CD4-positive, alpha-beta T cell treated with Interleukin-1 beta for 1 hour (primary cell): Measurements from ENCODE around the gene JAG1.
"Not testable (repeated sequence)": the region's sequence is repeated elsewhere in the genome, so short reads cannot be mapped to it uniquely, and the experiment has no call there.

Experiments used
- DNase-seq, 2 donors: peaks; one replicate each; pipeline ENCODE4 v3.0.0-alpha.2; 2020 to 2022

JAG1 gene

DNA sequence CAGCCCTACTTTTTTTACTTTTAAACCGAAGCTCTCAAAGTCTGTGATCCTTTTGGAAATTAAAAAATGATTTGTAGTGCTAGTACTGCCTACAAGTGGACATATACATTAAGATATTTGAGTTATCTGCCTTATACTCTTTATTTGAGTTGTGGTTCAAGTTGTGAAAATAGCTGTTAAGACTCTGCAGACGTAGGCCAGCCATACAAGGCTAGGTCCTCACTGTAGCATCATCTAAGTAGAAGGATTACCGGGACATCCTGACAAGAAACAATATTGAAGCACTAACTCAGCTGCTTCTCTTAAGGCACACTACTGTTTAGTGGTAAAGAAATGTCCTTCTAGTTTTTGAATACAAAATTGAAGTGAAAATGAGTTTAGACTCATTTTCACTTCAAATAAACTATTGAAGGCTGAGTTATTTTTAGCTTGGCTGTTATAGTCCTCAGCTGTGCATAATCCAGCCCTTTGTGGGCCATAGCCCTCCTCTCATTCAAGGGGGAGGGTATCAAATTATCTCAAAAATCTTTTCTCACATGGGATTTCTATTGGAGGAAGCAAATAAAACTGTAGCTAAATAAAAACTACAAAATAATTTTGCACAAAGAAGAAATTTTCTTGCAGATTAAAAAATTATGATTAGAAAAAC is 68.1 kb downstream of the JAG1 start:
- no peak for DNase-seq

DNA sequence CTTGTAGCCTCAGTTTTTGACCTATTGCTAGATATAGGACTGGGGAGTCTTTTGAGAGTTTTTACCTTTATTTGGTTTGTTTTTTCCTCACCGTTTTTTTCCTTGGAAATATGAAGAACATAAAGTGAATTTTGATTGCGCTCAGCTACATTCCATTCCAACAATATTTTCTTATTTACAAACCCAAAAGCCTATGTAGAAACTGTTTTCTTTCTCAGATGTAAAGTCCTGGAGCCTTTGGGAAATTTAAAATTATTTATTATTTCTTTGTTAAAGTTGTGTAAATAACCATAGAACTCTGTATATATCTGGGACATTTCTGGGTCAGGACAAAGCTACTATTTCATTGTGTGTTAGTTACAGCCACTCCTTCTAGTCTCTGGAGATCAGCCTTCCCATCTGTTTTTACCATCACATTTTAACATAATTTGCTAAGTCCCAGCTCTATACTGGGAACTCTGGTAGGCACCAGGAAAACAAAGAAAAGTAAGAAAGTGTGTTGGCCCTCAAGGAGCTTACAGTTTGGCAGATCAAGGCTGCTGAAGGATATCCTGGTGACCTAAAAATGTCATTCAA is 68.8 kb downstream of the JAG1 start:
- DNase-seq: no peak

DNA sequence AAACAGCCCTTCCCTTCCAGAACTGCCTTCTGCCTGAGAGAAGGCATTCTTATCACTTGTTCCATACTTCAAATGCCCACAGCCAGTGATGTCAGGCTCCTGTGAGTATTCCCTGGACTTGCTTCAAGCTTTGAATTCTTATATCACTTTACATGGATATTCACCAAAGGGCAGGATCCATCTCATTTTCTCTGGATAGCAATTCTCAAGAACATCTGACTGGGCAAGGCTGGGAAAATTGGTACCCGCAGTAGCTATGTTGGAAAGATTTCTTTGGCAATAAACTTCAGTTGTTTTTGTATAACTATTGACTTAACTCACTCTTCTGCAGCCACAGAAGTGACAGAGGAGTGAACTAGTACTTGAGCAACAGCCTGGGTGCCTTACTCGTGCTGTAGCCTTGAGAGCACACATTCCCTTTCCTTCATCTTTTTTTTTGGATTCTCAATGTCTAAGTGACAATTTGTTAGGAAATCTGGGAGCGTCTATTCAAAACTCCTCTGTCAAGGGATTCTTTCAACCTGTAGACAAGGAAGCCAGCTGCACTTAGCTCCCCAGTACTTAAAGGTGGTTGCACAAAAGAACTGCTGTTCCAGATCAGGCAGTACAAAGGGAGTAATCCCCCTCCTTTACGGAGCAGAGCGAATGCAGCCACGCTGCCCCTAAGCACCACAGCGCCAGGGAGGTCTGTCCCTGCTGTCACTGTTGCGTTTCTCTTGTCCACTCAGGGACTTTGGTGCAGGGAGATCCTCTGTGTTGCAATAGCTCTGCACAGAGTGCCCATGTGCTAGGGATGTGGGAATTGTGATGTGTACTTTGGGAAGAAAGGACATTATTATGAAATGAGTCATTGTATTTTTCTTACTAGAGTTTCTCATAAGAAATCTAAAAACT is 69.6 kb downstream of the JAG1 start:
- no peak for DNase-seq

DNA sequence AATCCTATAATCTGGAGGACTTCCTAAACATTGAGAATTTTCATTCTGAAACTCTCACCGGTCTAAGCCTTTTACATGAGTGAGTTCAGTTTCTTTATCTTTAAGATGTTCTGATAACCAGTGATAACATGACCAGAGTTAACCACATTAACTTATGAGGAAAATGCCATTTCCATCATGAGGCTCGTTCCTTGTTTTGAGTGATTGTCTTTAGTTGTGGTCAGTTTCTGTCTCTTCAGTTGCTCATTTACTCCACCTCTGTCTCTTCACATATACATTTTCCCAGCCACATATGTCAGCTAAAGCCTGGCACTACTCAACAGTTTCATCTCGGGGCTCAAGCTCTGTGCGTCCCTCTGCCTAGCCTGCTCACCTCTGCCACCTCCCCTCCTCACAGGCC is 70.4 kb downstream of the JAG1 start:
- DNase-seq: no peak

DNA sequence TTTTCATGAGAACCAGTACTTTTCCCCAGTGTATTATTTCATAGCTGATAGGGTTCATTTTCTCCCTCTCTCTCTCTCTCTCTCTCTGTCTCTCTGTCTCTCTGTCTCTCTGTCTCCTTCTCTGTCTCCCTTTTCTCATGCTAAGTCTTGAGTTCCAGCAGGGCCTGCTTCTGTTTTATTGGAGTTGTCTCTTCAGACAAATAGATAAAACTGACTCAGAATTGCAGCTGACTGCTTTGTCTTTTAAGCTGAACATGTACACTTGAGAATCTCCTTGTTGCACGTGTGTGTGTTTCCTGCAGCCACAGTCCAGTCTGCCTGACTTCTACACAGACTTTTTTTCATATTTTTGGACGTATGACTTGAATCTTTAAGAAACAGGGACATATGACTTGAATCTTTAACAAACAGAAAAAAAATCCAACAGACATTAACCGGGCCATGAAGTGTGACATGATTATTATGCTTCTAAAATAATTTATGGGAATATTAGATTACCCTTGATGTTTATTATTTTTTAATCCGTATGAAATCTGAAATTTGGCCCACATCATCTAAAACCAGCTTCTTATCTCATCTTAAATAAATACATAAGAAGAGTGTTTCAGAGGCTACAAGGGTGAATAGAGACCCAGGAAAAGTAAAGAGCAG is 71.5 kb downstream of the JAG1 start:
- no peak for DNase-seq

DNA sequence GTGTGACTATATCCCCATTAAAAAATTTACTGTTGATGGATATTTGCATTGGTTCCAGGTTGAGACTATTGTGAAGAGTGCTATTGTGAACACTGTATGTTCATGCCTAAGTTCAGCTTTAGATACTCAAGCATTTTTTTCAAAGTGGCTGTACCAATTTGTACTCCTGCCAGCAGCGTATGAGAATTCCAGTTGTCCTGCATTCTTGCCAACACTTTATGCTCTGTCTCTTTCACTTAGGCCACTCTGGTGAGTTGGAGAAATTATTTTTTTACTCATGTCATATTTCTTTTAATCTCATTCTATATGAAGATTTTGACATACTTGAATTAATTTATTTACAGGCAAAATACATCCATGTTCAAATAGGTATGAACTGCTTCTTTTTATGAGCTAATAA is 76.2 kb downstream of the JAG1 start:
- no peak for DNase-seq

DNA sequence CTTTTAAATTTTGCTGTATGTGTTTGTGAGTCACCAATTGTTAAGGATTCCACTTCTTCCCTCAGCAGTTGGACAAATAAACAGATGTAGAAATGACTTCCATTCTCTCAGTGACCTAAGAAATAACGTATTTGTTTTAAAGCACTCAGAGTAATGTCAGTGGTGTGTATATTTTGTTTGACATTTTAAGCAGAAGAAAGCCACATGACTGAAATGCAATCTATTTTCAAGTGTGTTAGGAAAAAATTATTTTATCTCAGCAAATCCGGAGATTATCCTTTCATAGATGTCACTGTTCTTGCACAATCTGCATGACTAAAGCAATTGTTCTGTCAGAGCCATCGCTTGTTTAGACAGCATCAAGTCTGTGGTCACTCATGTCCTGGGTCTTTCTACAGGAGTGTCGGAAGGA is 77.1 kb downstream of the JAG1 start:
- DNase-seq: no peak

DNA sequence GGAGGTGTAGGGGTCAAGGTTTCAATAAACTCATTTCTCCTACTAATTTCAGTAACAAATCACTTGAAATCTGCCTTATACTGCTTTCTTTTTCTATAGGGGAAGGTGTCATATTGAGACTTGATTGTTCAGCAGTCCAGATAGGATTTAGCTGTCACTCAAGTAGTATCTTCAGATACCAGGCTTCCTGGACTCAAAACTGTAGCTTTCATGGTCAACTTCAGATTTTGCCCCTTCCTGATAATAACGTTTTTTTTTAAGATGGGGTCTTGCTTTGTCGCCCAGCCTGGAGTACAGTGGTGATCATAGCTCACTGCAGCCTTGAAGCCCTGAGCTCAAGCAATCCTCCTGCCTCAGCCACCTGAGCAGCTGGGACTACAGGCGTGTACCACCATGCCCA is 77.8 kb downstream of the JAG1 start:
- DNase-seq: no peak

DNA sequence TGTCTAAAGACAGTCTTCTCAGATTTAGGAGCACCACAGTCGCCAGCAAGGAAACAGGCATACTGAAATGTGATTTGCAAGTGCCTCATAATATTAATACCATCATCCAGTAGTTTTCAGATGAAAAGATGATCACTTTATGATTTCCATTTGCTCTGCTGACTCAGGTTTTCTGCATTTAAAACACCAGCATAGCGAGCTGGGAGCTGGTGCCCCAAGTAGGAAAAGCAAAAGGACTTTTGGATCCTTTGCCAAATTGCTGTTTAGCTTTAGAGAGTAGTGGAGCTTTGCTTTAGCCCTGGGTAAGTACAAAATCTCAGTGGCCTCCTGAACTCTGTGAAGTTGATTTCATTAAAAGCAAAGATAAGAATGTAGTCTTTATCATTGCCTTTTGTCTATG is 78.5 kb downstream of the JAG1 start:
- DNase-seq: no peak

DNA sequence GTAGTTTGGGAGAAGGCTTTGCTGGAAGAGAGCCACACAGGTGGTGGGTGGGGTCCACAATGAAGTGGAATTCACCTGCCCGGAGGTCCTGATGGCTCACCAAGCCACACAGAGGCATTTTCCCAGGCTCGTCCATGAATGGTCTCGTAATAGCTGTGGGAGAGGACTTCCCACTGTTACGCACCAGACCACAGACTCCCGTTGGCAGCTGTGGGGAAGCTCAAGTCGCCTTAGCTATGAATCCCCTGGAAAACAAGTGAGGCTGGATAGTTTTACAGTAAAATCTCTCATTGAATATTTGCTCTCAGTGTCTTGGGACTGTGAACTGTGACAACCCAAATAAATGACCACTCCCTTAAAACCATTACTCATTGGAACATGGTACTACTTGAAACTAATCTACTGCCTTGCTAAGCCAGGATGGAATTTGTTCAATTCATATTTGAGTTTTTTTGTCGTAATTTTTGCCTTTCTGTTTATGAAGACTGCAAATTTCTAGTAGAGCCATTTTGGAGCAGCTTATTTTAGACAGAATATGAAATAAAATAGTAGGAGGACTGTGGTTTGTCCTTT is 79.4 kb downstream of the JAG1 start:
- DNase-seq: no peak

DNA sequence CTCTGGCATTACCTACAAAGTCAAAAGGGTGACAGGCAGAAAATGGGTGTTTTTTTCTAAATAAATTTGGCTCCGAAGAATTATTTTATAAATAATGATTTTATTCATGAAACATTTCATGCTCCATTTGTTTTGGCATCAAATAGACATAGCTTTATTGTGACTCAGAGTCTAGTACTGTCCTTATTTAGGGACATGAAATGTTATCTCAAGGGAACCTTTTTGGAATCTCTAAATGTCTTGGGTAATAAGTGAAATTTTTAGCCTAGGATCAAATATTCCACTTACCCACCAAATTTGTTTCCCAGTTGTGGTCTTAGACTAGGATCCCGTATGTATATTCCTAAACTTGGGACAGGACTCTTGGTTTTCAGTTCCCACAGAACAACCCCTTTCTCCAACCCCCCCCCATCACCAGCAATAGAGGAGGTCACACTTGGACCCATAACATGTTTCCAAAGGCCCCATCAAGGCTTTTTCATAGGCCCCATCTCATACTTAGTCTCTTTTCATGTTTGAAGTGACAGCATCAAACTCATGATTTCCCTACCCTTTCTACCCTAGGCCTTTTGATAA is 81.8 kb downstream of the JAG1 start:
- DNase-seq: no peak

DNA sequence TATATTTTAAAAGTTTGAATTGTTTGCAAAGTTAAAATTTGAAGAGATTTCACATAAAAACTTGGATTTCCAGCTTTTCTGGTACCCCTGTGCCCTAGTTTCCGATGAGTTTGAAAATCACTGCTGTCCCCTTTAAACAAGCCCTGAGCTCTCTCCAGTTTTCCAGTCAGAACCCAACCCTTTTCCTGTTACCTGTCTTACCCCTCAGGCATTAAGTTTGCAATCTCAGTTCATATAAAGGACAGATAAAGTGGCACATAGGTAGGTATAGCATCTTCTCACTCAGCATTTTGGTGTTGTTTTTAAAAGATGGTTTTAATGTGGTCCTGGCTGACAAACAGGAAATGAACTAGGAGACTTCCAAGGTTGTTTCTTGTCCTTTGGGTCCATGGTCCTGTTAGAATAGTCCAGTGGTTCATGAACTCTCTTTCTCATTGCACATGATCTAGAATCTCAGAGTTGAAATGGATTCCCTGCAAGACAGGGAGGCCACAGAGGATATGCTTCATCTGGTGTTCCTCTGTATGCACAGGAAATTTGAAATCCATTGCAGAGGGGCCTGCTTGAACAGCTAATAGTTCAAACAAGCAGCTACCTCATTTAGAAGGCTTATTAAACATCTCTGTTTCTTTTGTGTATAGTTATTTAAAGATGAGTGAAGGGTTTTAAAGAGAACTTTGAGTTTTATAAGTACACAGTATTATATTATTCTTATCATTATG is 82.7 kb downstream of the JAG1 start:
- no peak for DNase-seq

DNA sequence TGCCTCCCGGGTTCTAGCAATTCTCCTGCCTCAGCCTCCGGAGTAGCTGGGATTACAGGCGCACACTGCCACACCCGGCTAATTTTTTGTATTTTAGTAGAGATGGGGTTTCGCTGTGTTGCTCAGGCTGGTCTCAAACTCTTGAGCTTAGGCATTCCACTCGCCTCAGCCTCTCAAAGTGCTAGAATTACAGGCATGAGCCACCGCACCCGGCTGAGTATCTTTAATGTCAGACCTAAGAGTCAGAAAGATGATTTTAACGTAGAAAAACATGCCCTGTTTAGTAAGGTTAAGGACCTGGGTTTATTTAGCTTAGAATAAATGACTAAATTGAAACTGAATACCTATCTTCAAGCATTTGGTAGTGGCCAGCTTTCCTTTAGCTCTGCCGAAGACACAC is 83.4 kb downstream of the JAG1 start:
- DNase-seq: not testable (repeated sequence)
